Ishikawa (cell line): ENCODE data around the gene FLT1.

ENCODE experiments used
- CEBPB ChIP-seq: IDR thresholded peaks from 2 replicates; pipeline ENCODE4 v1.6.1; 2012
- CREB1 ChIP-seq: IDR thresholded peaks from 2 replicates; pipeline ENCODE4 v1.6.1; 2012; ENCODE audit warnings: low read depth
- EGR1 ChIP-seq: IDR thresholded peaks from 2 replicates; pipeline ENCODE4 v1.6.1; 2012
- EP300 ChIP-seq: IDR thresholded peaks from 2 replicates; pipeline ENCODE4 v1.6.1; 2012; ENCODE audit warnings: borderline replicate concordance
- FOXM1 ChIP-seq: IDR thresholded peaks from 2 replicates; pipeline ENCODE4 v1.6.1; 2012; ENCODE audit warnings: low read depth, borderline replicate concordance
- NFIC ChIP-seq: IDR thresholded peaks from 2 replicates; pipeline ENCODE4 v1.6.1; 2012
- RAD21 ChIP-seq: IDR thresholded peaks from 2 replicates; pipeline ENCODE4 v1.6.1; 2012; ENCODE audit warnings: low read depth
- REST ChIP-seq: IDR thresholded peaks from 2 replicates; pipeline ENCODE4 v1.6.1; 2012; ENCODE audit warnings: low read depth, mild to moderate bottlenecking
- TAF1 ChIP-seq: IDR thresholded peaks from 2 replicates; pipeline ENCODE4 v1.6.1; 2012; ENCODE audit warnings: low read depth, mild to moderate bottlenecking
- TCF12 ChIP-seq: IDR thresholded peaks from 2 replicates; pipeline ENCODE4 v1.6.1; 2012; ENCODE audit warnings: low read depth
- TEAD4 ChIP-seq: IDR thresholded peaks from 2 replicates; pipeline ENCODE4 v1.6.1; 2012
- USF1 ChIP-seq: IDR thresholded peaks from 2 replicates; pipeline ENCODE4 v1.6.1; 2012
- YY1 ChIP-seq: IDR thresholded peaks from 2 replicates; pipeline ENCODE4 v1.6.1; 2012; ENCODE audit warnings: low read depth
- ZBTB7A ChIP-seq: IDR thresholded peaks from 2 replicates; pipeline ENCODE4 v1.6.1; 2012; ENCODE audit warnings: low read depth
- TF ChIP-seq, protein P1 (sequence below): IDR thresholded peaks from 2 replicates; pipeline ENCODE4 v1.6.1; 2012

Gene FLT1

GRCh38 chr13:28495538-28496187 lies 735 bp upstream of the FLT1 start:
- TF ChIP-seq EP300 (no peak), USF1 (no peak), ZBTB7A (no peak), EGR1 (no peak), TAF1 (no peak), YY1 (no peak), NFIC (no peak), TCF12 (no peak), RAD21 (no peak), TEAD4 (no peak), CEBPB (no peak), REST (no peak), FOXM1 (no peak)
- TF ChIP-seq, protein P1, sequence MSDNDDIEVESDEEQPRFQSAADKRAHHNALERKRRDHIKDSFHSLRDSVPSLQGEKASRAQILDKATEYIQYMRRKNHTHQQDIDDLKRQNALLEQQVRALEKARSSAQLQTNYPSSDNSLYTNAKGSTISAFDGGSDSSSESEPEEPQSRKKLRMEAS, result no peak

- TF ChIP-seq ZBTB7A, result no peak
- no peak for TF ChIP-seq TCF12
- no peak for TF ChIP-seq TEAD4
- no peak for TF ChIP-seq USF1
- no peak for TF ChIP-seq EP300
- TF ChIP-seq, protein P1, result no peak
- no peak for TF ChIP-seq CEBPB
- no peak for TF ChIP-seq REST
- no peak for TF ChIP-seq RAD21
- TF ChIP-seq FOXM1, result no peak
Observed at GRCh38 chr13:28494504-28494777, 487 bp downstream of the FLT1 start.

DNA sequence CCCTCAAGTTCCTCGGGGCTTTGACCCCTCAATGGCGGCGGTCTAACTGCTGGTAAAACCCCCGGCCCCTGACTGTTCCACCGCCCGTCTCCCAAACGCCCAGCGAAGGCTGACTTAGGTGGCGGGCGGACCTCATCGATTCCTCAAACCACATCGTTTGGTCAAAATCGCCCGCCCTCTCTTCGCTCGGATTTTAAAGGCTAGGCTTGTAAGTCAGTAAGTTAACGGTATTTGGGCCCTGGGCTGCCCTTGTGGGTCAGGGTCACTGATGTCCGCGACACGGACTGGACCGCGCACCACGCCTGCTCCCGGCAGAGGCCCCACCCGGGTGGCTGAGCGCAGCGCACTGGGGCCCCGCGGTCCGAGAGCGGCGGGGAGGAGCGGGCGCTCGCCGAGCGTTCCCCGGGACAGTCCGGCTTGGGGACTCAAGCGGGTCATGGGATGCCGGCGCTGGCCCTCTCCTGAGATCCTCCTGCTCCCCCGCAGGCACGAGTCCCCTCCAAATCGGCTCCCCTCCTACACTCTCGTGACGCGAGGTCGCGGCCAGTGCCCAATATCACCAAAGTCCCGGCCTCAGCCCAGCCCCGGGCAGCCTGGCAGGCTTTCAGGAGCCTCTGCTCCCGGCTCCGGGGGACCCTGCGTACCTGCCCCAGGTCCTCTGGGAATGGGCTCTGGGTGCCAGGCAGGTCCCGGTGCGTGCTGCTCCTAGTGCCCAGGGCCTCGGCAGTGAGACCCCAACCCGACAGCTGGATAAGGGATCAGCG lies 1.0 kb downstream of the FLT1 start:
- TF ChIP-seq TAF1, result no peak
- no peak for TF ChIP-seq USF1
- TF ChIP-seq YY1, result no peak
- TF ChIP-seq CREB1, result no peak
- TF ChIP-seq, protein P1, result no peak
- TF ChIP-seq FOXM1, result no peak
- no peak for TF ChIP-seq EP300
- TF ChIP-seq ZBTB7A, result no peak
- TF ChIP-seq TCF12, result no peak
- TF ChIP-seq TEAD4, result no peak
- TF ChIP-seq RAD21, result no peak
- no peak for TF ChIP-seq CEBPB
- TF ChIP-seq EGR1, result no peak
- TF ChIP-seq REST, result no peak
- TF ChIP-seq NFIC, result no peak
